ENCODE results near the gene GLT1D1.

- TF ChIP-seq CTCF (IDR thresholded peaks at IDR 0.05) (no peak), EP300 (IDR thresholded peaks at IDR 0.05; ENCODE audit: low read depth) (no peak), POLR2A (IDR thresholded peaks at IDR 0.05) (no peak)
These were observed 89.7 kb downstream of the GLT1D1 start for GRCh38 chr12:128942960-128943477.

All from transverse colon (tissue), 3 donors.